Peyer's patch (tissue), 4 donors: ENCODE data around the gene NTN4. TPM values are rescaled to one million over a fixed set of nuclear protein-coding genes. Genes with fewer than 3 reads are reported as not detected.

Experiments
- DNase-seq, 3 donors: peaks; one replicate each; pipeline ENCODE4 v3.0.0-alpha.2; 2017 to 2019
- H3K27ac ChIP-seq, 4 donors: fragments of 200-600 bp; sonication (generic); one replicate each; pipeline ENCODE4 v1.5.1; 2016 to 2019
- H3K27me3 ChIP-seq, 2 donors: fragments of 200-600 bp; sonication (generic); one replicate each; pipeline ENCODE4 v1.5.1; 2019
- H3K36me3 ChIP-seq, 3 donors: fragments of 200-600 bp; sonication (generic); one replicate each; pipeline ENCODE4 v1.5.1; 2016 to 2019
- H3K4me1 ChIP-seq, 4 donors: fragments of 200-600 bp; sonication (generic); one replicate each; pipeline ENCODE4 v1.5.1; 2016 to 2019
- H3K4me3 ChIP-seq, 4 donors: fragments of 200-600 bp; sonication (generic); 1 replicate in 3 of 4; 2 replicates in 1 of 4; pipeline ENCODE4 v1.5.1; 2016 to 2019; ENCODE audit warnings: mild to moderate bottlenecking in 1 of 4
- H3K9me3 ChIP-seq, 4 donors: fragments of 200-600 bp; sonication (generic); one replicate each; pipeline ENCODE4 v1.5.1; 2016 to 2019; ENCODE audit warnings: mild to moderate bottlenecking in 1 of 4
- CTCF ChIP-seq, 6 experiments: fragments of 450-650 bp in 4 of 6; fragments of 200-600 bp in 2 of 6; sonication (generic) in 1 of 6; IDR thresholded peaks; one replicate each; pipeline ENCODE4 v1.5.1; 2017 to 2019; ENCODE audit warnings: antibody characterized with exemption in 6 of 6, mild to moderate bottlenecking in 3 of 6, moderate library complexity in 1 of 6
- POLR2A ChIP-seq, 2 donors: fragments of 450-650 bp; IDR thresholded peaks; one replicate each; pipeline ENCODE4 v1.5.1; 2017; ENCODE audit warnings: antibody characterized with exemption in 2 of 2, mild to moderate bottlenecking in 2 of 2, moderate library complexity in 2 of 2
- total RNA-seq, 4 donors: library from RNA; depleted of rRNA; stranded (reverse); fragments of >200 nt; gene quantifications; one replicate each; pipeline ENCODE4 v1.1.0, GENCODE V29; 2016

The NTN4 gene
- total RNA-seq, 4 donors from 2014 or later: 12.3 to 20.6 (median 16.6) TPM

DNA sequence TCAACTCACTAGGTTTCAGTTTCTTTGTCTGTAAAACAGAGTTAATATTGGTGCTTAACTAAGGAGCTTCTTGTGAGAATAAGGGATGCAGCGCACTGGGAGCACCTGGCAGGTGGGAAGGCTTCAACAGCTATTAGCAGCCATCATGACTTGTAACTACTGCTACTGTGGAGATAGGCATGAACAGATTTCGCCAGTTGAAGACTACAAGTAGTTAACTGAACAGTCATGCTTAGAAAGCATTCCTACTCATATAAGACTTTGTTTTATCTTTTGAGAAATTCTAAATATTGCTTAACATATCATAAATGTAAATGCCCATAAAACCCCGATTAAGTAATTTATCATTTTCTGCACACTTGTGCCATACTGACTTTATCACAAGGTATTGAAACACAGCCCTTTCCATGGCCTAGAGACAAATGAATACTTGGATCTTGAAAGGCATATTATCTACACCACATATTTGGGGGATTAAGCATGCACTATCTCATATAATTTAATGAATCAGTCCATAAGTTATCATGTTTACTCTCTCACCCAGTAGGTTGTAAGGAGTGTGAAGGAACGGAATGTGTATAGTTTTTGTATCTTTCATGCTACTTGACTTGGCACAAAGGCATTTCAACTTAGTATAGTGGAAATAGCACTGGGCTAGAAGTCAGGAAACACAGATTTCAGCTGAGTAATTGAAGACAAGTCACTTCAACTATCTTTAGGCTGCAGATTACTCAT lies 16.1 kb downstream of the NTN4 start:
- Histone ChIP-seq H3K4me1 (no peaks in the 10 kb centered on the region), H3K27ac (no peak overlapping the region), H3K4me3 (no peak overlapping the region), H3K9me3 (no peaks in the 10 kb centered on the region), H3K27me3 (no peaks in the 10 kb centered on the region), H3K36me3 (no peaks in the 10 kb centered on the region)
- TF ChIP-seq CTCF (IDR thresholded peaks at IDR 0.05) (no peak), POLR2A (IDR thresholded peaks at IDR 0.05) (no peak)
- no peak for DNase-seq

DNA sequence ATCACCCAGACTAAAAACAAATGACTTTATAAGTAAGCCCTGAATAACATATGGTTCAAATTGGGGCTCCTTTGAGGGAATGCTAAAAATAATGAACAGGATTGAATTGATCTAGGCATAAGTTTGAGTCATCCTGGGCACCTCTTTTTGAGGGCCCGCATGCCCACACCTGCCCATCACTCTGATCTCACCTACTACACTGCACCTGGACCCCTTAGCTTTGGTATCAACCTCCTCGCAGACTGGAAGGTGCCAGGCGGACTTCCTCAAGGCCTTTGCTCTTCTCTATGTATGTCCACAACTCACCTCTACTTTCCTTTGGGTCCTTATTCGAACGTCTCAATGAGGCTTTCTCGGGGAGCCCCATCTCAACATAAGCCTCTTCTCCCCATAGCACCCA lies 17.2 kb downstream of the NTN4 start:
- no peak overlapping the region for H3K27ac ChIP-seq
- TF ChIP-seq POLR2A (IDR thresholded peaks at IDR 0.05) (no peak), CTCF (IDR thresholded peaks at IDR 0.05) (no peak)
- H3K4me1 ChIP-seq: no peaks in the 10 kb centered on the region
- DNase-seq: no peak
- no peaks in the 10 kb centered on the region for H3K9me3 ChIP-seq
- no peaks in the 10 kb centered on the region for H3K36me3 ChIP-seq
- H3K27me3 ChIP-seq: no peaks in the 10 kb centered on the region
- no peak overlapping the region for H3K4me3 ChIP-seq

- no peak overlapping the region for H3K27ac ChIP-seq
- no peaks in the 10 kb centered on the region for H3K36me3 ChIP-seq
- TF ChIP-seq POLR2A (IDR thresholded peaks at IDR 0.05) (no peak), CTCF (IDR thresholded peaks at IDR 0.05) (no peak)
Measured at GRCh38 chr12:95767703-95768102, 22.9 kb downstream of the NTN4 start.

GRCh38 chr12:95766356-95767019 lies 24.1 kb downstream of the NTN4 start:
- H3K27me3 ChIP-seq: no peaks in the 10 kb centered on the region
- no peaks in the 10 kb centered on the region for H3K9me3 ChIP-seq
- no peaks in the 10 kb centered on the region for H3K4me1 ChIP-seq
- H3K27ac ChIP-seq: no peak overlapping the region
- no peaks in the 10 kb centered on the region for H3K36me3 ChIP-seq
- no peak for DNase-seq
- no peak overlapping the region for H3K4me3 ChIP-seq
- TF ChIP-seq CTCF (IDR thresholded peaks at IDR 0.05) (no peak), POLR2A (IDR thresholded peaks at IDR 0.05) (no peak)

More at GRCh38 chr12:95767703-95768102, 22.9 kb downstream of the NTN4 start:
- Histone ChIP-seq H3K27me3 (no peaks in the 10 kb centered on the region), H3K9me3 (no peaks in the 10 kb centered on the region), H3K4me3 (no peak overlapping the region), H3K4me1 (no peaks in the 10 kb centered on the region)
- no peak for DNase-seq

- DNase-seq: no peak
- no peaks in the 10 kb centered on the region for H3K9me3 ChIP-seq
- no peaks in the 10 kb centered on the region for H3K27me3 ChIP-seq
- H3K36me3 ChIP-seq: no peaks in the 10 kb centered on the region
- no peak for TF ChIP-seq CTCF (IDR thresholded peaks at IDR 0.05)
- TF ChIP-seq POLR2A (IDR thresholded peaks at IDR 0.05): no peak
- no peak overlapping the region for H3K4me3 ChIP-seq
- H3K4me1 ChIP-seq: no peaks in the 10 kb centered on the region
- no peak overlapping the region for H3K27ac ChIP-seq
Measured at GRCh38 chr12:95764848-95765247, 25.7 kb downstream of the NTN4 start.
